ENCODE results near the gene DTYMK. TPM values are rescaled to one million over a fixed set of nuclear protein-coding genes. Genes with fewer than 3 reads are reported as not detected.

The DTYMK gene
- total and polyA plus RNA-seq, 2 experiments from 2014 or later = 27.9 to 78.7 TPM

DNA sequence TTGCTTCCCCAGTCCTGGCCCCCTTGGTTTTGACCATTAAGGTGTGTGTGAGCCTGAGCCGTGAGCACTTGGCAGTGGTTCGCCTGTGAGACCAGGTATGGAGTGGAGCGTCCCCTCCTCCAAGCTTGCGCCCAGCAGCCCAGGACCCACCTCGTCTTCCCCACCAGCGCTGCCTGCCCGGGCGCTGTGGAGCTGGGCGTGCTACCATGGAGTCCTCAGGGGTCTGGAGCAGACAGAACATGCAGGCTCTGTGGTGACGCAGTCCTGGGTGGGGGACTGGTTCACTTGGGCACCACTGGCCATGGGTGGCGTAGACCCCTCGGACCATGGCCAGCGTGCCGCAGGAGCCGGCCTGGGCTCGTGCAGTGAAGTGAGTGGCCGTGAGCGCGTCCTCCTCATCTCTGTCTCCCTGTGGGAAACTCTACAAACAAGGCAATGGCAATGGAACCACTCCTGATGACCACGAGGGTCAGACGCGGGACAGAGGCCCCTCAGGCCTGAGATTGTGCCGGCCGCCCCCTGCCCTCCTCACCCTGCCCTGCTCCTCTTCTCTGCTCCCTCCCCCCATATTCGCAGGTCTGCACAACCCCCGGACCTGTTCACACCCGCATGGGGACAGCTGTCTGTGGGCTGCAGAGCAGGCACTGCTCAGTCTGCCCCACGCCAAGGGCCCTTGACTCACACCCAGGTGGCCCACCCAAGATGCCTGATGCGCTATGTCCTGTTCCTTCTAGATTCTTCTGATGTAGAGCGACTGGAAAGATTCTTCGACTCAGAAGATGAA is 15.0 kb downstream of the DTYMK start:
- no peaks in the 10 kb centered on the region for H3K36me3 ChIP-seq (ENCODE audit: low read depth)
- WGBS, 2 experiments (ENCODE audit: low coverage in 1 of 2, low lambda C conversion rate in 2 of 2, missing lambda C conversion rate in 2 of 2) = 90 to 93% methylated on average over 27 to 31 of the region's 31 CpGs

DNA sequence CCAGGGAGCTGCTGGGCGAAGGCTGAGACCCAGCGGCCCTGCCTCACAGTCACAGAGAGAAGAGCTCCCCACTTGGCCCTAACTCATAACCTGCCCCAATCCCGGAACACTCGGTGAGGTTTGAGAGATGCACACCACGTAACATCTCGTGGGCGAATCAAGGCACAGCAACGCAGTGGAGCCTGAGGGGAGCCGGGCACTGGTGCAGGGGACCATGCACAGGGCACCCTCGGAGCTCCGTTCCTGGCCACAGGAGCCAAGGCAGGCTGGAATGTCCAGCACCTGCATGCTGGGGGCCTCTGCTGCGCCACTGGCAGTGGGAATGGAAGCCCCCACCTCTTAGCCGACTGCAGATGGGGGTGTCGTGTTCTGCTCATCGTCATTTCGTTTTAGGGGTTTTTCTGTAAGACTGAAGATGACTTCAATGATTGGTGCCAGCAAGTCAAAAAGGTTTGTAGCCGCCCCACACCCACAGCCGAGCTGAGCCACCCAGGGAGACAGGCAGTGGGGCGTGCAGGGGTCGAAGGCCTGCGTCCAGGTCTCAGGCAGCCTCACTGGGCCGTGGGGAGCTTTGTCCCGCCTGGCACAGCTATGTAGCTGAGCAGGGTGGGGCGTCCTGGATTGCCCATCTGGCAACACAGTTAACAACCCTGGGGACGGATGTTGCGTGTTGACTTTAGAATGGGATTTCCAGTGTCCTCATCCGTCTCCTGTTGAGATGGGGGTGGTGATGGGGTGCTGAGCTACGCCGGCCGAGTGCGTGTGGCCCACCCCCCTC is 16.1 kb downstream of the DTYMK start:
- in situ Hi-C loops (cut with MboI) = no loop called here
- Histone ChIP-seq H4K20me1 (ENCODE audit: insufficient read depth) (0 out of 2 replicates have a peak, but pooled peaks cover 3% of the 10 kb centered on the region), H3K27ac (no peak overlapping the region), H3K4me3 (no peak overlapping the region), H3K79me2 (ENCODE audit: insufficient read depth) (no peaks in the 10 kb centered on the region), H3K9ac (no peak overlapping the region), H3K9me3 (ENCODE audit: low read depth) (no peaks in the 10 kb centered on the region), H3K4me1 (ENCODE audit: insufficient read depth) (0 out of 2 replicates have a peak, but pooled peaks cover 4% of the 10 kb centered on the region), H3K36me3 (ENCODE audit: low read depth) (no peaks in the 10 kb centered on the region), H3K27me3 (replicated peaks; ENCODE audit: insufficient read depth) (no peaks in the 10 kb centered on the region), H2AFZ (no peak overlapping the region), H3K9me2 (ENCODE audit: insufficient read depth) (no peaks in the 10 kb centered on the region), H3F3A (ENCODE audit: insufficient read depth) (peaks cover 12% of the 10 kb centered on the region), H3K4me2 (ENCODE audit: unreplicated experiment) (no peak overlapping the region)
- TF ChIP-seq EZH2phosphoT487 (IDR thresholded peaks at IDR 0.05; ENCODE audit: insufficient read depth, low read depth) (no peak), EZH2 (IDR thresholded peaks at IDR 0.05; ENCODE audit: insufficient read depth, poor library complexity, severe bottlenecking) (no peak)
- DNase-seq = no peak
- 86% methylated on average over 27 to 31 of the region's 31 CpGs for WGBS, 2 experiments (ENCODE audit: low coverage in 1 of 2, low lambda C conversion rate in 2 of 2, missing lambda C conversion rate in 2 of 2)

More for the DNA sequence above, 15.0 kb downstream of the DTYMK start:
- H3K9ac ChIP-seq = no peak overlapping the region
- no peaks in the 10 kb centered on the region for H3K27me3 ChIP-seq (replicated peaks; ENCODE audit: insufficient read depth)
- H3K9me3 ChIP-seq (ENCODE audit: low read depth) = no peaks in the 10 kb centered on the region
- in situ Hi-C loops (cut with MboI) = no loop called here
- 0 out of 2 replicates have a peak, but pooled peaks cover under 1% of the 10 kb centered on the region for H3F3A ChIP-seq (ENCODE audit: insufficient read depth)
- H3K79me2 ChIP-seq (ENCODE audit: insufficient read depth) = no peaks in the 10 kb centered on the region
- H3K27ac ChIP-seq = no peak overlapping the region
- H3K4me1 ChIP-seq (ENCODE audit: insufficient read depth) = no peaks in the 10 kb centered on the region
- H2AFZ ChIP-seq = no peak overlapping the region
- no peak overlapping the region for H3K4me2 ChIP-seq (ENCODE audit: unreplicated experiment)
- no peaks in the 10 kb centered on the region for H3K9me2 ChIP-seq (ENCODE audit: insufficient read depth)
- no peak for TF ChIP-seq EZH2phosphoT487 (IDR thresholded peaks at IDR 0.05; ENCODE audit: insufficient read depth, low read depth)
- no peak for TF ChIP-seq EZH2 (IDR thresholded peaks at IDR 0.05; ENCODE audit: insufficient read depth, poor library complexity, severe bottlenecking)
- H3K4me3 ChIP-seq = no peak overlapping the region
- no peak for DNase-seq
- no peaks in the 10 kb centered on the region for H4K20me1 ChIP-seq (ENCODE audit: insufficient read depth)

DNA sequence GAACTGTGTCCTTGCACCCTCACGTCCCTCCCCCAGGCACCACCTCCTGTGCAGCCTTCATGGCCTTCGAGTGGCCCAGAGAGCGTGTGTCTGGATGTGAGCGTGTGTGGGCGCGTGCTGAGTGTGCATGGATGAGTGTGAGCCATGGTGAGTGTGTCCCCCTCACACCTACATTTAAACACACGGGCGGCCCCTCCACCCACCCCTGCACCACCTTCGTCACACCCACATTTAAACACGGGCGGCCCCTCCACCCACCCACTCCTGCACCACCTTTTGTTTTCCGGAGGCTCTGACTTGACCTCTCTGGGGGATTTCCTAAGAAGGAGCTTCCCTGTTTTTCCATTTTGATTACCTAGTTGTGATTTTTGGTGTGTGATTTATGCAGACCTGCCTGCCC is 17.8 kb downstream of the DTYMK start:
- Histone ChIP-seq H3K4me3 (no peak overlapping the region), H3K9me3 (ENCODE audit: low read depth) (no peaks in the 10 kb centered on the region), H3K9me2 (ENCODE audit: insufficient read depth) (no peaks in the 10 kb centered on the region), H2AFZ (no peak overlapping the region), H3K36me3 (ENCODE audit: low read depth) (no peaks in the 10 kb centered on the region), H3K27ac (no peak overlapping the region), H3K27me3 (replicated peaks; ENCODE audit: insufficient read depth) (no peaks in the 10 kb centered on the region), H3F3A (ENCODE audit: insufficient read depth) (peaks cover 25% of the 10 kb centered on the region), H3K4me1 (ENCODE audit: insufficient read depth) (0 out of 2 replicates have a peak, but pooled peaks cover 10% of the 10 kb centered on the region), H4K20me1 (ENCODE audit: insufficient read depth) (0 out of 2 replicates have a peak, but pooled peaks cover 3% of the 10 kb centered on the region), H3K9ac (no peak overlapping the region), H3K4me2 (ENCODE audit: unreplicated experiment) (no peak overlapping the region), H3K79me2 (ENCODE audit: insufficient read depth) (no peaks in the 10 kb centered on the region)
- WGBS, 2 experiments (ENCODE audit: low coverage in 1 of 2, low lambda C conversion rate in 2 of 2, missing lambda C conversion rate in 2 of 2) = 81 to 90% methylated on average over 5 to 12 of the region's 12 CpGs
- in situ Hi-C loops (cut with MboI) = no loop called here
- no peak for DNase-seq
- TF ChIP-seq EZH2phosphoT487 (IDR thresholded peaks at IDR 0.05; ENCODE audit: insufficient read depth, low read depth) (no peak), EZH2 (IDR thresholded peaks at IDR 0.05; ENCODE audit: insufficient read depth, poor library complexity, severe bottlenecking) (no peak)

DNA sequence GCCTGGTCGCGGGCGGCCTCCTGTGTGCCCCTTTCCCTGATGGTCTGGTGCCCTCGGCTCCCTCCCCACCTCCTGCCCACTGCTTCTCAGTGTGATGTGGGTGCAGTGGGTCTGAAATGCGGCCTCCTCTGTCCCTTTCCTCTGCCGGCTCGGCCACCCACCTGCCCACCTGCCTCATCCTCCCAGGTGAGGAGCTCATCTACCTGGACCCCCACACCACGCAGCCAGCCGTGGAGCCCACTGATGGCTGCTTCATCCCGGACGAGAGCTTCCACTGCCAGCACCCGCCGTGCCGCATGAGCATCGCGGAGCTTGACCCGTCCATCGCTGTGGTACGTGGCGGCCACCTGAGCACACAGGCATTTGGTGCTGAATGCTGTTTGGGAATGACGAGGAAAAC is 18.3 kb downstream of the DTYMK start:
- no peak overlapping the region for H2AFZ ChIP-seq
- no peak for TF ChIP-seq EZH2phosphoT487 (IDR thresholded peaks at IDR 0.05; ENCODE audit: insufficient read depth, low read depth)
- TF ChIP-seq EZH2 (IDR thresholded peaks at IDR 0.05; ENCODE audit: insufficient read depth, poor library complexity, severe bottlenecking) = no peak
- 0 out of 2 replicates have a peak, but pooled peaks cover 10% of the 10 kb centered on the region for H3K4me1 ChIP-seq (ENCODE audit: insufficient read depth)
- WGBS, 2 experiments (ENCODE audit: low coverage in 1 of 2, low lambda C conversion rate in 2 of 2, missing lambda C conversion rate in 2 of 2) = 93 to 95% methylated on average over 20 to 21 of the region's 21 CpGs
- no peak overlapping the region for H3K4me2 ChIP-seq (ENCODE audit: unreplicated experiment)
- H3F3A ChIP-seq (ENCODE audit: insufficient read depth) = peaks cover 25% of the 10 kb centered on the region
- in situ Hi-C loops (cut with MboI) = no loop called here
- H3K27ac ChIP-seq = no peak overlapping the region
- H3K9ac ChIP-seq = no peak overlapping the region
- no peak for DNase-seq
- H3K9me2 ChIP-seq (ENCODE audit: insufficient read depth) = no peaks in the 10 kb centered on the region
- no peaks in the 10 kb centered on the region for H3K79me2 ChIP-seq (ENCODE audit: insufficient read depth)
- no peaks in the 10 kb centered on the region for H3K9me3 ChIP-seq (ENCODE audit: low read depth)
- 0 out of 2 replicates have a peak, but pooled peaks cover 3% of the 10 kb centered on the region for H4K20me1 ChIP-seq (ENCODE audit: insufficient read depth)
- no peaks in the 10 kb centered on the region for H3K36me3 ChIP-seq (ENCODE audit: low read depth)
- H3K4me3 ChIP-seq = no peak overlapping the region
- no peaks in the 10 kb centered on the region for H3K27me3 ChIP-seq (replicated peaks; ENCODE audit: insufficient read depth)
